ENCODE measurements around the gene MAIP1.
"Not testable (repeated sequence)": the region's sequence is repeated elsewhere in the genome, so short reads cannot be mapped to it uniquely, and the experiment has no call there.

The MAIP1 gene, protein sequence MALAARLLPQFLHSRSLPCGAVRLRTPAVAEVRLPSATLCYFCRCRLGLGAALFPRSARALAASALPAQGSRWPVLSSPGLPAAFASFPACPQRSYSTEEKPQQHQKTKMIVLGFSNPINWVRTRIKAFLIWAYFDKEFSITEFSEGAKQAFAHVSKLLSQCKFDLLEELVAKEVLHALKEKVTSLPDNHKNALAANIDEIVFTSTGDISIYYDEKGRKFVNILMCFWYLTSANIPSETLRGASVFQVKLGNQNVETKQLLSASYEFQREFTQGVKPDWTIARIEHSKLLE

GRCh38 chr2:199955339-199956061, at the start of gene MAIP1, which contains the start of gene TYW5:
Gene MAIP1 (plus strand): TSS chr2:199955582. CDS start chr2:199955799, 217 bp downstream.
Gene TYW5 (minus strand): TSS chr2:199955491. CDS start chr2:199955470, 21 bp downstream.
- FAIRE-seq: no peak

- FAIRE-seq: no peak
These were observed 48.2 kb upstream of the MAIP1 start for GRCh38 chr2:199907008-199907714.

- no peak for FAIRE-seq
These were observed 44.9 kb upstream of the MAIP1 start for GRCh38 chr2:199910338-199911051.

GRCh38 chr2:199911052-199911876, 44.1 kb upstream of the MAIP1 start, which contains the start of gene C2orf69:
Gene C2orf69 (plus strand): TSS chr2:199911293. CDS start chr2:199911439, 146 bp downstream.
- FAIRE-seq: peak; percentile 93

GRCh38 chr2:199911877-199912161, 43.6 kb upstream of the MAIP1 start:
- no peak for FAIRE-seq

DNA sequence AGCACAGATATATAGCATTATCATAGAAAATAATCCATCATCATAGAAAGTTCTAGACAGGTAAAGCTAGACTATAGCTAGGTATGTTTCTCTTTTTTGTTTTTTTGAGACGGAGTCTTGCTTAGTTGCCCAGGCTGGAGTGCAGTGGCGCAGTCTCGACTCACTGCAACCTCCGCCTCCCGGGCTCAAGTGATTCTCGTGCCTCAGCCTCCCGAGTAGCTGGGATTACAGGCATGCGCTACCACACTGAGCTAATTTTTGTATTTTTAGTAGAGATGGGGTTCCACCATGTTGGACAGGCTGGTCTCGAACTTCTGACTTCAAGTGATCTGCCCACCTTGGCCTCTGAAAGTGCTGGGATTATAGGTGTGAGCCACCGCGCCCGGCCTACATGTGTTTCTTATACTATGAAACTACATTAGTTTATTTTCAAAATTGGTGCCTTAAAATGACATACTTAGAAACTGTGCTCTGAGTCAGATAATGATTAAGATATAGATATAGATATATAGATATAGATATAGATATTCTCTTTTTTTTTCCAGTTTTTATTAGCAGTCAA, 42.7 kb upstream of the MAIP1 start:
- not testable (repeated sequence) for FAIRE-seq

- FAIRE-seq: no peak
These were observed 40.9 kb upstream of the MAIP1 start for GRCh38 chr2:199914372-199914958.

DNA sequence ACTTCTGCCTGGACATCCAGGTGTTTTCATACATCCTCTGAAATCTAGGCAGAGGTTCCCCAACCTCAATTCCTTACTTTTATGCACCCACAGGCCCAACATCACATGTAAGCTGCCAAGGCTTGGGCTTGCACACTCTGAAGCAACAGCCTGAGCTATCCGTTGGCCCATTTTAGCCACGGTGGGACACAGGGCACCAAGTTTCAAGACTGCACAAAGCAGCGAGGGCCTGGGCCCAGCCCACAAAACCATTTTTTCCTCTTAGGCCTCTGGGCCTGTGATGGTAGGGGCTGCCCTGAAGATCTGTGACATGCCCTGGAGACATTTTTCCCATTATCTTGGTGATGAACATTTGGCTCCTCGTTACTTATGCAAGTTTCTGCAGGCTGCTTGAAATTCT, 38.4 kb upstream of the MAIP1 start:
- FAIRE-seq: no peak

DNA sequence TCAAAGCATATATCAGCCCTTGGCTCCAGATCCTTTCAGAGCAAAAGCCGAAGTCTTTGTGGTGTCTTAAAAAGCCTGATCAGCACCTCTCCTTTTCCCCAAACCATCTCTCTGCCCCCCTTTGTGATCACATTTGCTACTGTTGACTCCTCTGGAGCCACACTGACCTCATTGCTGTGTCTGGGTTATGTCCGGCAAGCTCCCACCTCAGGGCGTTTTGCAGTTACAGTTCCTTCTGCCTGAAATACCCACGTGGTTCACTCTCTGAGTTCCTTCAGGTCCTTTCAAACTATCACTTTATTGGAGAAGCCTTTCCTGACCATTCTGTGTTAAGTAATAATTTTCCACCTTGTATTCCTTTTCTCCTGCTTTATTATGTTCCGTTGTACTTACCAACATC, 32.5 kb upstream of the MAIP1 start:
- no peak for FAIRE-seq

GRCh38 chr2:199923924-199924323, 31.5 kb upstream of the MAIP1 start:
- no peak for FAIRE-seq

DNA sequence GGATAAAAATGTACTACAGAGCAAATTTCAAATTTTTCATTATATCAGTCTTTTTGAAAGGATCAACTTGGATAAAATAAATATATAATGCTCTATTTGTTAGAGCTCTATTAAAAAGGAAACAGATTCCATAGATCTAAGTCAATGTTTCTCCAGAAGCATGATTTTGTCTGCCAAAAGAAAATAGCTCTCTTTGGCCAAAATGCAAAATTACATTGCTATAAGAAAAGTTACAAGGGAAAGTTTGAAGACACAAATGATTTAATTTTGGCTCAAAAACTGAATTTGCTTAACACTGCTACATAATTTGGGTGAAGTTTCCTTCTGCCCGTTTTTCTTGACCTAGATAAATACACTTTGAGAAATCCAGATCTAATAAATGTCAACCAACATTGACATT, 28.6 kb upstream of the MAIP1 start:
- peak; percentile 3 for FAIRE-seq

DNA sequence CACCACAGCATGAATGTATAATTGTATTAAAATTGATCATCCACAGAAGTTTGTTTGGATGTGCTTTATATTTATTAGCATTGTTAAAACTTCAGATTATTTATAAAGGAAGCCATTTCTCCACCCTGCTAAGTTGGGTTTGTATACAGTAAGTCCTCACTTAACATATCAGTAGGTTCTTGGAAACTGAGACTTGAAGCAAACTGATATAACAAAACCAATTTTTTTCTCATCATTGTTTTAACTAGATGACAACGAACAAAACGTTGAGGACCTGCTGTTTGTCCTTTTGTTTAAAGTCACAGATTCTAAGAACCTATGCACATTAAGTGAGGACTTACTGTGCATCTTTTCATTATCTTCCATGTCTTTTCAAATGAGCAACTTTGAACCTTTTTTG, 27.2 kb upstream of the MAIP1 start:
- FAIRE-seq: no peak

- no peak for FAIRE-seq
These were observed 26.8 kb upstream of the MAIP1 start for GRCh38 chr2:199928626-199929025.

- FAIRE-seq: no peak
These were observed 26.1 kb upstream of the MAIP1 start for GRCh38 chr2:199929262-199929661.

GRCh38 chr2:199932312-199932855, 23.0 kb upstream of the MAIP1 start:
- FAIRE-seq: no peak

- peak; percentile 60 for FAIRE-seq
These were observed 21.9 kb upstream of the MAIP1 start for GRCh38 chr2:199933466-199933865.

GRCh38 chr2:199936554-199936953, 18.8 kb upstream of the MAIP1 start:
- no peak for FAIRE-seq

DNA sequence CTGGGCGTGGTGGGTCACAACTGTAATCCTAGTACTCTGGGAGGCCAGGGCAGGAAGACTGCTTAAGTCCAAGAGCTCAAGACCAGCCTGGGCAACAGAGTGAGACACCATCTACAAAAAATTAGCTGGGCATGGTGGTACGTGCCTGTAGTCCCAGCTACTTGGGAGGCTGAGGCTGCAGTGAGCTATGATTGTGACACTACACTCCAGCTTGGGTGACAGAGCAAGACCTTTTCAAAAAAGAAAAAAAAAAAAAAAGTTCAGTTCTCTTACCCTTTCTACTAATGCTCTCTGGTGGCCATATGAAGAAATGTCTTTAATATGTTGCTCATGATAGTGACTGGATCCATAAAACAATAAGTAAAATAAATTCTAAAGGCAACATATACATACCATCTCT, 15.0 kb upstream of the MAIP1 start:
- FAIRE-seq: peak; percentile 84

- FAIRE-seq: no peak
These were observed 12.0 kb upstream of the MAIP1 start for GRCh38 chr2:199943373-199943772.

GRCh38 chr2:199946196-199946595, 9.2 kb upstream of the MAIP1 start:
- no peak for FAIRE-seq

GRCh38 chr2:199946836-199947235, 8.5 kb upstream of the MAIP1 start:
- FAIRE-seq: no peak
